Measurements from ENCODE around the gene RNLS. TPM values are rescaled to one million over a fixed set of nuclear protein-coding genes. Genes with fewer than 3 reads are reported as not detected.

RNLS gene
- total RNA-seq, 1 experiment from 2014 or later = 11.4 TPM

GRCh38 chr10:88395677-88396076, 187.4 kb downstream of the RNLS start:
- TF ChIP-seq CTCF (IDR thresholded peaks at IDR 0.05) = no peak
- H3K9me3 ChIP-seq (ENCODE audit: control insufficient read depth, insufficient read depth, low read depth, low read length) = peaks cover 24% of the 10 kb centered on the region
- intact Hi-C loops (cut with micrococcal nuclease; ENCODE audit: unreplicated experiment) = no loop called here
- ChIA-PET POLR2A (no interaction called here), CTCF (no interaction called here)
- H3K4me1 ChIP-seq (ENCODE audit: control insufficient read depth, insufficient read depth, low read length) = no peaks in the 10 kb centered on the region
- BruUV-seq (replicated peaks) = no TSS peak
- no peak overlapping the region for H3K4me3 ChIP-seq (ENCODE audit: low read depth in 2 of 2, low read length in 2 of 2)
- H3K27me3 ChIP-seq (ENCODE audit: control insufficient read depth, insufficient read depth, low read length) = no peaks in the 10 kb centered on the region
- in situ Hi-C loops (cut with HindIII; ENCODE audit: low pct_unique_long_range_greater_than_20kb, low sequenced_read_pairs) = no loop called here
- H3K36me3 ChIP-seq (ENCODE audit: control insufficient read depth, insufficient read depth, low read length) = no peaks in the 10 kb centered on the region
- ATAC-seq = no peak
- no peak for DNase-seq (ENCODE audit: low read depth, low spot score)
- no peak overlapping the region for H3K27ac ChIP-seq (ENCODE audit: low read length)

- no peaks in the 10 kb centered on the region for H3K36me3 ChIP-seq (ENCODE audit: control insufficient read depth, insufficient read depth, low read length)
- H3K4me1 ChIP-seq (ENCODE audit: control insufficient read depth, insufficient read depth, low read length) = no peaks in the 10 kb centered on the region
- POLR2A ChIA-PET = no interaction called here
- TF ChIP-seq REST (IDR thresholded peaks at IDR 0.05; ENCODE audit: insufficient read depth in 1 of 2, low read depth in 2 of 2, low read length in 1 of 2) (no peak), CTCF (IDR thresholded peaks at IDR 0.05) (no peak), POLR2AphosphoS5 (IDR thresholded peaks at IDR 0.05; ENCODE audit: low read depth, low read length) (no peak), SIN3A (IDR thresholded peaks at IDR 0.05; ENCODE audit: borderline replicate concordance, insufficient read depth, low read depth, low read length) (no peak), TCF7L2 (IDR thresholded peaks at IDR 0.05; ENCODE audit: low read depth, low read length) (no peak)
- BruUV-seq (replicated peaks) = no TSS peak
- H3K27me3 ChIP-seq (ENCODE audit: control insufficient read depth, insufficient read depth, low read length) = no peaks in the 10 kb centered on the region
- no peak for DNase-seq (ENCODE audit: low read depth, low spot score)
- in situ Hi-C loops (cut with HindIII; ENCODE audit: low pct_unique_long_range_greater_than_20kb, low sequenced_read_pairs) = no loop called here
- H3K27ac ChIP-seq (ENCODE audit: low read length) = no peak overlapping the region
- peaks cover 20% of the 10 kb centered on the region; the same call in 1 of the 2 replicates for H3K9me3 ChIP-seq (ENCODE audit: control insufficient read depth, insufficient read depth, low read depth, low read length)
- ATAC-seq = no peak
- no peak overlapping the region for H3K4me3 ChIP-seq (ENCODE audit: low read depth in 2 of 2, low read length in 2 of 2)
- CTCF ChIA-PET = no interaction called here
- intact Hi-C loops (cut with micrococcal nuclease; ENCODE audit: unreplicated experiment) = no loop called here
These were observed 190.9 kb downstream of the RNLS start for GRCh38 chr10:88392222-88392621.

- Histone ChIP-seq H3K4me1 (ENCODE audit: control insufficient read depth, insufficient read depth, low read length) (peaks cover 10% of the 10 kb centered on the region), H3K9me3 (ENCODE audit: control insufficient read depth, insufficient read depth, low read depth, low read length) (no peaks in the 10 kb centered on the region), H3K36me3 (ENCODE audit: control insufficient read depth, insufficient read depth, low read length) (no peaks in the 10 kb centered on the region), H3K4me3 (ENCODE audit: low read depth in 2 of 2, low read length in 2 of 2) (no peak overlapping the region), H3K27ac (ENCODE audit: low read length) (no peak overlapping the region), H3K27me3 (ENCODE audit: control insufficient read depth, insufficient read depth, low read length) (no peaks in the 10 kb centered on the region; the same call in 1 of the 2 replicates)
- TF ChIP-seq POLR2AphosphoS5 (IDR thresholded peaks at IDR 0.05; ENCODE audit: low read depth, low read length) = no peak
- no peak for TF ChIP-seq SIN3A (IDR thresholded peaks at IDR 0.05; ENCODE audit: borderline replicate concordance, insufficient read depth, low read depth, low read length)
- no peak for TF ChIP-seq TCF7L2 (IDR thresholded peaks at IDR 0.05; ENCODE audit: low read depth, low read length)
- TF ChIP-seq REST (IDR thresholded peaks at IDR 0.05; ENCODE audit: insufficient read depth in 1 of 2, low read depth in 2 of 2, low read length in 1 of 2) = no peak
- no peak for TF ChIP-seq CTCF (IDR thresholded peaks at IDR 0.05)
- in situ Hi-C loops (cut with HindIII; ENCODE audit: low pct_unique_long_range_greater_than_20kb, low sequenced_read_pairs) (no loop called here), intact Hi-C loops (cut with micrococcal nuclease; ENCODE audit: unreplicated experiment) (no loop called here)
- DNase-seq (ENCODE audit: low read depth, low spot score) = no peak
- ChIA-PET POLR2A (no interaction called here), CTCF (interaction anchor here (0.6 to 1.5 kb wide), 4 partner anchors 182 to 572 kb away, joined by 3 to 6 read pairs (median 4); partner anchors contain the start of gene ATAD1)
- no peak for ATAC-seq
- BruUV-seq (replicated peaks) = no TSS peak
These were observed 193.1 kb downstream of the RNLS start for GRCh38 chr10:88390041-88390440.

Data from Panc1 (cell line).